Stromal cell of bone marrow (primary cell): ENCODE measurements around the gene RSPH10B2.
"Not testable (repeated sequence)": the region's sequence is repeated elsewhere in the genome, so short reads cannot be mapped to it uniquely, and the experiment has no call there.

ENCODE experiments used
- DNase-seq: peaks from one replicate; pipeline ENCODE4 v3.0.0-alpha.2; 2012; ENCODE audit warnings: low read depth

The RSPH10B2 gene

GRCh38 chr7:6792113-6792872 is 38.4 kb downstream of the RSPH10B2 start:
- not testable (repeated sequence) for DNase-seq

GRCh38 chr7:6794276-6794675 is 40.4 kb downstream of the RSPH10B2 start:
- DNase-seq = not testable (repeated sequence)

GRCh38 chr7:6797218-6797617 is 43.3 kb downstream of the RSPH10B2 start:
- not testable (repeated sequence) for DNase-seq

- not testable (repeated sequence) for DNase-seq
Measured at GRCh38 chr7:6798047-6798446, 44.1 kb downstream of the RSPH10B2 start.

GRCh38 chr7:6799887-6800286 is 46.0 kb downstream of the RSPH10B2 start:
- DNase-seq = not testable (repeated sequence)

GRCh38 chr7:6800331-6800730 is 46.4 kb downstream of the RSPH10B2 start:
- not testable (repeated sequence) for DNase-seq

- not testable (repeated sequence) for DNase-seq
Measured at GRCh38 chr7:6807393-6807918, 53.6 kb downstream of the RSPH10B2 start.

GRCh38 chr7:6807959-6808358 is 54.1 kb downstream of the RSPH10B2 start:
- DNase-seq = not testable (repeated sequence)

- not testable (repeated sequence) for DNase-seq
Measured at GRCh38 chr7:6813011-6813410, 59.1 kb downstream of the RSPH10B2 start.

- DNase-seq = not testable (repeated sequence)
Measured at GRCh38 chr7:6815470-6815869, 61.6 kb downstream of the RSPH10B2 start.

GRCh38 chr7:6821622-6822021 is 67.7 kb downstream of the RSPH10B2 start:
- not testable (repeated sequence) for DNase-seq

GRCh38 chr7:6825236-6826125 is 71.6 kb downstream of the RSPH10B2 start:
- DNase-seq = not testable (repeated sequence)

GRCh38 chr7:6826151-6826550 is 72.2 kb downstream of the RSPH10B2 start, which contains the start of gene CCZ1B:
Gene CCZ1B, minus strand, starts transcription at chr7:6826275. Its CDS starts 78 bp downstream, at chr7:6826197.
- peak; percentile 31 for DNase-seq

- DNase-seq = not testable (repeated sequence)
Measured at GRCh38 chr7:6827180-6827579, 73.3 kb downstream of the RSPH10B2 start.

GRCh38 chr7:6829616-6830015 is 75.7 kb downstream of the RSPH10B2 start:
- DNase-seq = not testable (repeated sequence)

GRCh38 chr7:6830026-6830425 is 76.1 kb downstream of the RSPH10B2 start:
- DNase-seq = not testable (repeated sequence)

- no peak for DNase-seq
Measured at GRCh38 chr7:6831018-6831725, 77.3 kb downstream of the RSPH10B2 start.

GRCh38 chr7:6833636-6834035 is 79.7 kb downstream of the RSPH10B2 start:
- no peak for DNase-seq

GRCh38 chr7:6835521-6835920 is 81.6 kb downstream of the RSPH10B2 start:
- DNase-seq = not testable (repeated sequence)

- DNase-seq = not testable (repeated sequence)
Measured at GRCh38 chr7:6837081-6837480, 83.2 kb downstream of the RSPH10B2 start.

- not testable (repeated sequence) for DNase-seq
Measured at GRCh38 chr7:6842278-6842921, 88.5 kb downstream of the RSPH10B2 start.
